Liver (tissue), 4 donors: ENCODE measurements around the gene CRIP1. TPM values are rescaled to one million over a fixed set of nuclear protein-coding genes. Genes with fewer than 3 reads are reported as not detected.

Experiments
- polyA plus RNA-seq, 2 donors: library from polyadenylated mRNA; stranded (reverse) in 1 of 2; unstranded in 1 of 2; fragments of 200-250 nt in 1 of 2; fragments of >200 nt in 1 of 2; fragmentation: Nextera tagmentation in 1 of 2; extraction: Ambion mirVana in 1 of 2; gene quantifications; one replicate each; pipeline versions ENCODE4 v1.2.1 to v1.2.3, GENCODE V29; 2013 to 2015
- total RNA-seq, 2 donors: library from RNA; depleted of rRNA; stranded (reverse); fragments of >200 nt; gene quantifications; one replicate each; pipeline ENCODE4 v1.2.3, GENCODE V29; 2014
- donor health status: healthy.
- donor health status: healthy.
- donor health status: healthy.

Gene CRIP1
- total and polyA plus RNA-seq, 4 donors: 1.4 to 11.4 (median 3.9) TPM

Other genes with a start within 250 kb of the CRIP1 start
- gene BTBD6, start 238.4 kb upstream of the CRIP1 start, total RNA-seq: 10 to 100 TPM; 15.9 to 17.5 TPM
- 10 to 100 TPM in 1 of 2 donors, 1 to 10 TPM in 1; 5.8 to 18.1 TPM for gene BTBD6, start 238.4 kb upstream of the CRIP1 start, polyA plus RNA-seq
- 10 to 100 TPM; 13.0 to 24.1 TPM for gene BRF1, start 185.9 kb upstream of the CRIP1 start, total RNA-seq
- gene BRF1, start 185.9 kb upstream of the CRIP1 start, polyA plus RNA-seq: 1 to 10 TPM; 4.6 to 8.3 TPM
- gene PACS2, start 172.1 kb upstream of the CRIP1 start, total RNA-seq: 10 to 100 TPM; 10.2 to 21.9 TPM
- 1 to 10 TPM; 5.1 to 9.5 TPM for gene PACS2, start 172.1 kb upstream of the CRIP1 start, polyA plus RNA-seq
- gene TEX22, start 88.3 kb upstream of the CRIP1 start, total RNA-seq: under 1 TPM; 0.08 to 0.14 TPM
- under 1 TPM in 1 of 2 donors, not detected in 1; 0.02 TPM for gene TEX22, start 88.3 kb upstream of the CRIP1 start, polyA plus RNA-seq
- 10 to 100 TPM; 27.9 to 28.1 TPM for gene MTA1, start 67.1 kb upstream of the CRIP1 start, total RNA-seq
- gene MTA1, start 67.1 kb upstream of the CRIP1 start, polyA plus RNA-seq: 10 to 100 TPM in 1 of 2 donors, 1 to 10 TPM in 1; 3.7 to 14.0 TPM
- 10 to 100 TPM in 1 of 2 donors, 1 to 10 TPM in 1; 4.3 to 10.9 TPM for gene CRIP2, start 12.1 kb upstream of the CRIP1 start, total RNA-seq
- 10 to 100 TPM; 30.6 to 40.0 TPM for gene CRIP2, start 12.1 kb upstream of the CRIP1 start, polyA plus RNA-seq
- gene TEDC1, start 4.4 kb downstream of the CRIP1 start, total RNA-seq: 1 to 10 TPM; 2.2 to 7.5 TPM
- 1 to 10 TPM in 1 of 2 donors, under 1 TPM in 1; 0.97 to 4.2 TPM for gene TEDC1, start 4.4 kb downstream of the CRIP1 start, polyA plus RNA-seq
- under 1 TPM; 0.33 to 0.37 TPM for gene TMEM121, start 39.7 kb downstream of the CRIP1 start, total RNA-seq
- 1 to 10 TPM in 1 of 2 donors, not detected in 1; 1.5 TPM for gene TMEM121, start 39.7 kb downstream of the CRIP1 start, polyA plus RNA-seq